Measurements from ENCODE around the gene STMP1.

STMP1 gene

DNA sequence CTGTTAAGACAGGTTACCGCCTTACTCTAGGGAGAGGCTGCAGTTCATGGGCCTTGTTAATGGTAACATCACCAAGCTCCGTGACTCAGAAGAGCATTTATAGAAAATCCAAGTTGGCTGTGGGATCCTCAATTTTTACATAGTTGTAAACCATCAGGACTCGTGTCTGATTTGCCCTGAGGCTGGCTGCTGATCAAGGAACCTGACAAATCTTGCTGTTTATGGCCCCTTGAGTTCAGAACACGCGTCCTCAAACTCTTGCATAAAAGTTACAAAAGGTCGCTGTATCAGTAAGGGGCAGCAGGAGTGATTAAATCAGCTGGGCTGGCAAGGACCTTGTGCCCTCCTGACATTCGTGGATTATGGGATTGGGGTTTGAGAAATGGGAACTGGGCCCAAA lies 61.1 kb downstream of the STMP1 start:
- H3K27me3 ChIP-seq: no peaks in the 10 kb centered on the region
- DNase-seq: no peak
- TF ChIP-seq, protein P1, sequence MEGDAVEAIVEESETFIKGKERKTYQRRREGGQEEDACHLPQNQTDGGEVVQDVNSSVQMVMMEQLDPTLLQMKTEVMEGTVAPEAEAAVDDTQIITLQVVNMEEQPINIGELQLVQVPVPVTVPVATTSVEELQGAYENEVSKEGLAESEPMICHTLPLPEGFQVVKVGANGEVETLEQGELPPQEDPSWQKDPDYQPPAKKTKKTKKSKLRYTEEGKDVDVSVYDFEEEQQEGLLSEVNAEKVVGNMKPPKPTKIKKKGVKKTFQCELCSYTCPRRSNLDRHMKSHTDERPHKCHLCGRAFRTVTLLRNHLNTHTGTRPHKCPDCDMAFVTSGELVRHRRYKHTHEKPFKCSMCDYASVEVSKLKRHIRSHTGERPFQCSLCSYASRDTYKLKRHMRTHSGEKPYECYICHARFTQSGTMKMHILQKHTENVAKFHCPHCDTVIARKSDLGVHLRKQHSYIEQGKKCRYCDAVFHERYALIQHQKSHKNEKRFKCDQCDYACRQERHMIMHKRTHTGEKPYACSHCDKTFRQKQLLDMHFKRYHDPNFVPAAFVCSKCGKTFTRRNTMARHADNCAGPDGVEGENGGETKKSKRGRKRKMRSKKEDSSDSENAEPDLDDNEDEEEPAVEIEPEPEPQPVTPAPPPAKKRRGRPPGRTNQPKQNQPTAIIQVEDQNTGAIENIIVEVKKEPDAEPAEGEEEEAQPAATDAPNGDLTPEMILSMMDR (IDR thresholded peaks at IDR 0.05; ENCODE audit: low read depth, low read length): no peak
- no peaks in the 10 kb centered on the region for H3K4me1 ChIP-seq
- no peak overlapping the region for H3K4me3 ChIP-seq (ENCODE audit: low read depth, low read length)
- H3K9me3 ChIP-seq: no peaks in the 10 kb centered on the region
- H3K36me3 ChIP-seq: no peaks in the 10 kb centered on the region

All from BE2C (cell line).